Right atrium auricular region (tissue), 2 donors: ENCODE data around the gene ETV5. TPM values are rescaled to one million over a fixed set of nuclear protein-coding genes. Genes with fewer than 3 reads are reported as not detected.
"Not testable (repeated sequence)": the region's sequence is repeated elsewhere in the genome, so short reads cannot be mapped to it uniquely, and the experiment has no call there.

ENCODE experiments used
- DNase-seq: peaks from one replicate; pipeline ENCODE4 v3.0.0-alpha.2; 2019; ENCODE audit warnings: low spot score
- H3K27ac ChIP-seq, 2 donors: fragments of 200-600 bp; sonication (generic); 1 replicate in 1 of 2; 2 replicates in 1 of 2; pipeline ENCODE4 v1.5.1; 2016 to 2019
- H3K27me3 ChIP-seq, 2 donors: fragments of 200-600 bp; sonication (generic); one replicate each; pipeline versions ENCODE4 v1.5.1 to v1.6.0; 2017 to 2019
- H3K36me3 ChIP-seq: fragments of 200-600 bp; sonication (generic); one replicate; pipeline ENCODE4 v1.5.1; 2016
- H3K4me1 ChIP-seq, 2 donors: fragments of 200-600 bp; sonication (generic); one replicate each; pipeline versions ENCODE4 v1.5.1 to v1.6.0; 2017 to 2019
- H3K4me3 ChIP-seq, 2 donors: fragments of 200-600 bp; sonication (generic); 1 replicate in 1 of 2; 2 replicates in 1 of 2; pipeline ENCODE4 v1.5.1; 2017 to 2019; ENCODE audit warnings: mild to moderate bottlenecking in 1 of 2, moderate library complexity in 1 of 2
- H3K9me3 ChIP-seq, 2 donors: fragments of 200-600 bp; sonication (generic); one replicate each; pipeline ENCODE4 v1.5.1; 2019
- CTCF ChIP-seq, 2 donors: fragments of 200-600 bp; sonication (generic); IDR thresholded peaks; one replicate each; pipeline ENCODE4 v1.5.1; 2019; ENCODE audit warnings: antibody characterized with exemption in 2 of 2
- total RNA-seq, 2 donors: library from RNA; depleted of rRNA; stranded (reverse); fragments of >200 nt; gene quantifications; one replicate each; pipeline ENCODE4 v1.1.0, GENCODE V29; 2016

ETV5 gene
- total RNA-seq, 2 donors from 2014 or later, result 22.8 to 28.7 TPM

- H3K36me3 ChIP-seq, result no peaks in the 10 kb centered on the region
- no peaks in the 10 kb centered on the region for H3K9me3 ChIP-seq
- H3K27me3 ChIP-seq, result no peaks in the 10 kb centered on the region
- H3K4me1 ChIP-seq, result peaks cover 0 to 5% of the 10 kb centered on the region in 2 donors
- H3K27ac ChIP-seq, result no peak overlapping the region
- no peak overlapping the region for H3K4me3 ChIP-seq
- no peak for DNase-seq
- no peak for TF ChIP-seq CTCF (IDR thresholded peaks at IDR 0.05)
These were observed 83.7 kb downstream of the ETV5 start for GRCh38 chr3:186025161-186025560.

GRCh38 chr3:186024210-186024609, 84.7 kb downstream of the ETV5 start:
- peak overlapping the region in 1 of 2 donors; percentile 43 for H3K27ac ChIP-seq
- TF ChIP-seq CTCF (IDR thresholded peaks at IDR 0.05), result no peak
- H3K27me3 ChIP-seq, result no peaks in the 10 kb centered on the region
- no peak overlapping the region for H3K4me3 ChIP-seq
- H3K4me1 ChIP-seq, result peaks cover 0 to 5% of the 10 kb centered on the region in 2 donors
- no peaks in the 10 kb centered on the region for H3K36me3 ChIP-seq
- H3K9me3 ChIP-seq, result no peaks in the 10 kb centered on the region
- peak; percentile 63 for DNase-seq

GRCh38 chr3:186022931-186023330, 86.0 kb downstream of the ETV5 start:
- Histone ChIP-seq H3K4me3 (no peak overlapping the region), H3K36me3 (no peaks in the 10 kb centered on the region), H3K4me1 (peaks cover 0 to 5% of the 10 kb centered on the region in 2 donors), H3K27me3 (no peaks in the 10 kb centered on the region), H3K27ac (no peak overlapping the region), H3K9me3 (no peaks in the 10 kb centered on the region)
- DNase-seq, result no peak
- TF ChIP-seq CTCF (IDR thresholded peaks at IDR 0.05), result no peak

- Histone ChIP-seq H3K27ac (no peak overlapping the region), H3K4me1 (peaks cover 0 to 5% of the 10 kb centered on the region in 2 donors), H3K4me3 (no peak overlapping the region), H3K27me3 (no peaks in the 10 kb centered on the region), H3K36me3 (no peaks in the 10 kb centered on the region), H3K9me3 (peaks cover 0 to 1% of the 10 kb centered on the region in 2 donors)
- TF ChIP-seq CTCF (IDR thresholded peaks at IDR 0.05), result no peak
- no peak for DNase-seq
These were observed 87.1 kb downstream of the ETV5 start for GRCh38 chr3:186021673-186022362.

- not testable (repeated sequence) for H3K4me1 ChIP-seq, H3K36me3 ChIP-seq, H3K27ac ChIP-seq, H3K27me3 ChIP-seq, DNase-seq, H3K4me3 ChIP-seq, H3K9me3 ChIP-seq
These were observed 87.6 kb downstream of the ETV5 start for GRCh38 chr3:186021250-186021649.

- H3K27me3 ChIP-seq, DNase-seq, H3K4me1 ChIP-seq, H3K27ac ChIP-seq, H3K4me3 ChIP-seq, H3K36me3 ChIP-seq: not testable (repeated sequence)
- peaks cover 0 to 12% of the 10 kb centered on the region in 2 donors for H3K9me3 ChIP-seq
These were observed 89.6 kb downstream of the ETV5 start for GRCh38 chr3:186019288-186019687.

GRCh38 chr3:186014866-186015265, 94.0 kb downstream of the ETV5 start:
- H3K9me3 ChIP-seq, result peaks cover 0 to 12% of the 10 kb centered on the region in 2 donors
- no peak for DNase-seq
- no peaks in the 10 kb centered on the region for H3K4me1 ChIP-seq
- no peaks in the 10 kb centered on the region for H3K36me3 ChIP-seq
- no peak overlapping the region for H3K4me3 ChIP-seq
- no peak overlapping the region for H3K27ac ChIP-seq
- TF ChIP-seq CTCF (IDR thresholded peaks at IDR 0.05), result no peak
- H3K27me3 ChIP-seq, result no peaks in the 10 kb centered on the region
